NCI-H526 (cell line): Measurements from ENCODE around the gene ANKRD1.
"Not testable (repeated sequence)": the region's sequence is repeated elsewhere in the genome, so short reads cannot be mapped to it uniquely, and the experiment has no call there.

ENCODE experiments used
- DNase-seq, 2 experiments: peaks; one replicate each; lab custom pipeline; 2025; lab: John Stamatoyannopoulos, UW

ANKRD1 gene

DNA sequence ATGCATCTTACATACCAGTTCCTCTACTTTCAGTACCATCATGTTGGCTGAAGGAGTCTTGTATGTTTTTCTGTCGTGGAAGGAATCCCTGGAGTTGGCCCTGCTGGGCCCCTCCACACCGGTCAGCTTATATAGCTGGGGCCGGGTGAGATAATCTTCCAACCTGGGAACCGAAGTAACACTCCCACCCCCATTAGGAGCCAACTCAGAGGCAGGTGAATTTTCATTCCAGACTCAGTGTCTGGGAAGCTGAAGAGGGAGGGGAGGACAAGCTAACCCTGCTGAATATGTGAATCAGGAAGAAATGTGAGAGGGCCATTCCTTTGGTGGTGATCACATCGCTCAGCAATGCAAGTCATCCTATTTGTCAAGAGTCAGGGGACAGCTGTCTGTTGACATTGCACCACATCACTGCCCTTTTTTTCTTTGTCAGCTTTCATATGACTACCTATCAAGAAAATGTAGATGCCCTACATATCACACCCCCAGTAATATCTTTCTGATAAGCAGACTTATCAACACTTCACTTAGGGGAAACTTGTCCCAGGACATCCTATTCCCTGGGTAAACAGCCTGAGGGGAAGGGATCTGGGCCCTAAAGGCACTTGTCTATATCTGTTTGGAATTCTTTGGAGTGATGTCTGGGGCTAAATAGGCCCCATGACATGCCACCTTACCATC is at the start of gene ANKRD1:
Gene ANKRD1, minus strand, starts transcription at position 102 of the 681 bp plus-strand sequence. Its CDS starts 60 bp downstream, at position 42.
- no peak for DNase-seq

GRCh38 chr10:90969947-90970673 is 49.2 kb upstream of the ANKRD1 start:
- no peak for DNase-seq

GRCh38 chr10:90969121-90969534 is 48.2 kb upstream of the ANKRD1 start:
- DNase-seq, result no peak

DNA sequence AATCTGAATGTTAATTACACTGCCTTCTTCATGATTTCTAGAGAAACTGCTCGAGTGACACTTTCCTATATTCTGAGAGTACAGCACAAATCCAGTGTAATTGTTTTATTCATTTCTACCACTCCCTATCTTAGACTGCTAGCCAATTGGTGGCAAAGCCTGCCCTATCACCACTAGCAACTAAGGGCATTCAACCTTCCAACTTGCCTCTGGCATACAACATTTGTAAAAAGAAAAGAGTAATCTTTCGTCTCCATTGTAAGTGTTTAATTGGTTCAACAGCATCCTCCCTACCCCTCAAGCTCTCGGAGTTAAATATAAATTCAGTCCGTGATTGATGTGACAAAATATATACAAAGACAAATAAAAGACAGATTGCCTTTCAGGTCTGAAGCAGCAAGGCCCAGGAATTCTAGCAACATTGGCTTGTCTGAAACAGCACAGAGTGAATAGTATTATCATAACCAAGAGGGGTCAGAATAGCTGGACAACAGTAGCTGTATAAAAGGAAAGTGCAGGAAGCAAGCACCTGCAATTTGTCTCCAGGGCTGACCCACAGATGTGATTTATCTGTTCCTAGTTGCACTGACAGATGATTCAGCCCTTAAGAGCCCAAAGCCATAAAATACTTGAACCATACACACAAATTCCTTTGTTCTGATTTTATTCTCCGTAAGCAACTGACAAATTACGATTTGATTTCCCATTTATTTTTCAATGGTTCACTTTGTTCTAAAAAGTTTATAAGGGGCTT is 47.6 kb upstream of the ANKRD1 start:
- no peak for DNase-seq

- no peak for DNase-seq
These were observed 47.0 kb upstream of the ANKRD1 start for GRCh38 chr10:90967865-90968264.

DNA sequence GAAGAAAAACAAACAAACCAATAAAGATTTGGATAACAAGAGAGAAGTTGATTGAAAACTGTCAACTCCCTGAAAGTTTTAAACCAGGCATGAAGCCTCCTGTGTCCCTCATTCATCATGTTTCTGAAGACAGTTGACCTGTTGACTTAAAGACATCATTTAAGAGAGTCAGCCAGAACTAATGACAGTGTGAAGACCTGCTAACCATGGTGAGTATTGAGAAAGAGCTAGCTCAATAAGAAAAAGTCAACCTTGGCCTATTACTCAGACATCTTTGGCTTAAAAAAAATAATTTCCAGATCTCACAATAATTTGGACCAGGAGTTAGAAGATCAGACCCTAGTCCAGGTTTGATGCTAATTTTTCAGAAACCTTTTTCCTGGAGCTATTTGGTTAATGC is 45.3 kb upstream of the ANKRD1 start:
- DNase-seq, result no peak

DNA sequence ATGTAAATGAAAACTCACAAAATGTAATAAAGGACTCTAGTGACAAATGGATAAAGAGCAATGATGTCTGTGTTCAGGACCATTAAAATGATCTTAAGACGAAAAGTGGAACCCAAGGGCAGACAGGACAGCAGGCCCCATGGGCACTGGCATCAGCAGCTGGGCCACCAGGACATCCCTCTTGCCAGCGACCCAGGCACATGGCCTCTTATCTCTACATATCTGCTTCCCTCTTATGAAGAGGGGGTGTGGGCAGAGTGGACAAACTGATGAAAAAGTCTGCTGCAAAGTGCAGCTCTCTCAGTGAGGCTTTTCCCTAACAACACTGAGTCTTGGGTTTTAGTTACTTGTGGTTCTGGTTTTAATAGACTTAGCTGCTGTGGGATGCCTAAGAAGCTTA is 44.8 kb upstream of the ANKRD1 start:
- DNase-seq, result no peak

- DNase-seq, result no peak
These were observed 44.0 kb upstream of the ANKRD1 start for GRCh38 chr10:90964781-90965465.

DNA sequence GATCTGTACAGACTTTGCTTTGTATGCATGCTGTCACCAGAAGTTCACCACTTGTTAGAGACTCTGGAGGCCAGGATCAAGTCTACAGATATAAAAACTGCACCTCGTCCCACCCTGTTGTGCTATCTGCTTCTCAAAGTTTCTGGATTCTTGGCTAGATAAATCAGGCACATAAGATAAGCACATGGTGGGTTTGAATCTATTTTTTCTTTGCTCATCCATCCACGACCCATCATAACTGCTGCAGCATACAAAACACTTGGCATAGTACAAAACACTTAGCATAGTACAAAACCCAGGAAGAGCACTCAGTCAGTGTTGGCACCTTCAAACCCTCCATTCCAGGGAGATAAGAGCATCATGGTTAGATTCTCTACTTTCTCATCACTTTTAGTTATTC is 42.4 kb upstream of the ANKRD1 start:
- DNase-seq, result no peak

GRCh38 chr10:90960355-90960814 is 39.5 kb upstream of the ANKRD1 start:
- DNase-seq, result no peak

DNA sequence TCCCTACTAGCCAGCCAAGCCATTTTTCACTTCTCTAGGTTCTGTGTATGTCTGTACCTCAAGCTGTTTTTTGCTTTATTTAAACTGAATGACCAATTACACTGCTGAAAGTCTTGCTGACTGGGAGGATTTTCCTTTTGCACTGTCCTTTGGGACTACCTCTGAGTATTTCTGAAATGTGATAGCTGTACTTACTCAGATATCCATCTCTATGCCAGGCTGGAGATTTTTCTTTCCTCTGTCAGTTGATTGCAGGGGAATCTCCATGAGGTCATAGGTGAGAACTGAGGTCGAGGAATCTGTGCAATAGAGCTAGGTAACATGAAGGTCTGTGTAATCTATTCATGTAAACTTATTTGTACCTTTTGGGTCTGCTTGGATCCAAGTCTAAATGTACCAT is 38.9 kb upstream of the ANKRD1 start:
- DNase-seq, result no peak

DNA sequence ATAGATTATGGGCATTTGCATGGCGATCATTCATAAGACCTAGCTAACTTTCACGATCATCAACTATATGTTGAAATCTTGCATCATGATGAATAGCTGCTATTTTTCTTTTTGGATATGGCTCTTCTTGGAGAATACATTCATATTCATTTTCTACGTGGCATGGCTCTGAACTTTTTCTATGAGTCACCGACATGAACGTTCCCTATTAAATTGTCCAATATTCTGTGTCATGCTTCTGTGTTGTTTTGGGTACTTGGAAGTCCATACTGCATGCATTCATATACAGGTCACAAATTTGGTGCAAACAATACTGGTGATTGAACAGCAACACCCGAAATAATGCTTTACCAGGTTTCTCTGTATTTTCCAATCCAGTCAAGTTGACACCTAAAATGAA is 37.9 kb upstream of the ANKRD1 start:
- DNase-seq, result no peak

- peak in 1 of 2 experiments; percentile 1 for DNase-seq
These were observed 26.4 kb upstream of the ANKRD1 start for GRCh38 chr10:90947030-90947960.

DNA sequence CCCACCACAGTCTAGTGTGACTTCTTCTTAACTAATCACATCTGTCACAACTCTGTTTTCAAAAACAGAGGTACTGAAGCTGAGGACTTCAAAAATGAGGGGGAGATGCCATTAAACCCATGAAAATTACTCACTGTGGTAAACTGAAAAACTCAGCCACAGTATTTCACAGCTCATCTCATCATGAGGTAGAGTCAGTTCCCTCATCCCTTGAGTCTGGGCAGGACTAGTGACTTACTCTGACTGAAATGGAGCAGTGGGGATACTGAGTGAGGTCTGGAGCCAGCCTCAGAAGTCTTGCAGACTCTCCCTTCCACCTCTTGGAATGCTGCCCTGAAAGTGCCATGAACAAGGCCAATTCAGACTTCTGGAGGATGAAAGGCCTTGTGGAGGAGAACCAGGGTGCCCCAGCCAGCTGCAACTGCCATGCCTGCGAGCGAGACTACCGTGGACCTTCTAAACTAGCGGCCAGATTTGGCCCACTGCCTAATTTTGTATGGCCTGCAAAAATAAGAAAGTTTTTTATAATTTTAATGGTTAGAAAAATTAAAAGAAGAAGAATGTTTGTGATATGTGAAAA is 24.7 kb upstream of the ANKRD1 start:
- DNase-seq, result no peak

DNA sequence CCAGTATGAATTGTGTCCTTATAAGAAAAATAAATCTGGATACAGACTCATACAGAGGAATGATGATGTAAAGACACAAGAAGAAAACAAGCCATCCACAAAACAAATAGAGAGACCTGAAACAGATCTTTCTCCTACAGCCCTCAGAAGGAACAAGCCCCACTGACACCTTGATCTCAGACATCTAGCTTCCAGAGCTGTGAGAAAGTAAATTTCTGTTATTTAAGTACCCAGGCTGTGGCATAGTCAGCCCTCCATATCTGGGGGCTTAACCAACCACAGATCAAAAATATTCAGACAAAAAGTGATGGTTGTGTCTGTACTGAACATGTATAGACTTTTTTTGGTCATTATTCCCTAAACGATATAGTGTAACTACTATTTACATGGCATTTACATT is 23.9 kb upstream of the ANKRD1 start:
- DNase-seq, result no peak

DNA sequence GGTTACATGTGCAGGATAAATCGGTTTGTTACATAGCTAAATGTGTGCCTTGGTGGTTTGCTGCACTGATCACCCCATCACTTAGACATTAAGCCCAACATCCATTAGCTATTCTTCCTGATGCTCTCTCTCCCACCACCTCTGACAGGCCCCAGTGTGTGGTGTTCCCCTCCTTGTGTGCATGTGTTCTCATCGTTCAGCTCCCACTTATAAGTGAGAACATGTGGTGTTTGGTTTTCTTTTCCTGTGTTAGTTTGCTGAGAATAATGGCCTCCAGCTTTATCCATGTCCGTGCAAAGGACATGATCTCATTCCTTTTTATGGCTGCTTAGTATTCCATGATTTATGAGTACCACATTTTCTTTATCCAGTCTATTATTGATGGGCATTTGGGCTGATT is 22.1 kb upstream of the ANKRD1 start:
- not testable (repeated sequence) for DNase-seq

DNA sequence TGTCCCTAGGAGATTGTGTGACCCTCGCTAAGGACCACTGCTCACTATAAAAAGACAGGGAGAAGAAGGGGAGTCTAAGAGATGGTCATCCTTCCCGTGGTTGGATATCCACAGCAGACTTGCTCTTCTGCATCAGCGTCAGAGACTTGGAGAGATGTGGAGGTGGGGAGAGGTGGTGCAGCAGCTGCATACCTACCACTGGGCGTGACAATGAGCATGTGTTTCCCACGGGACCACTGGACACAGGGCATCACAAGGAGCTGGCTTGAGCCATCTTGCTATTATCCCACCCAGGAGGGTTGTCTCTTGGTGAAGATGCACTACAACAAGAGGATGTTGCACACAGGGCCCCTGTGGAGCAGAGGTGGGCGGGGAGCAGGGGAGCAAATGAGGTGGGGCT is 18.8 kb upstream of the ANKRD1 start:
- no peak for DNase-seq

- no peak for DNase-seq
These were observed 18.2 kb upstream of the ANKRD1 start for GRCh38 chr10:90939116-90939515.

DNA sequence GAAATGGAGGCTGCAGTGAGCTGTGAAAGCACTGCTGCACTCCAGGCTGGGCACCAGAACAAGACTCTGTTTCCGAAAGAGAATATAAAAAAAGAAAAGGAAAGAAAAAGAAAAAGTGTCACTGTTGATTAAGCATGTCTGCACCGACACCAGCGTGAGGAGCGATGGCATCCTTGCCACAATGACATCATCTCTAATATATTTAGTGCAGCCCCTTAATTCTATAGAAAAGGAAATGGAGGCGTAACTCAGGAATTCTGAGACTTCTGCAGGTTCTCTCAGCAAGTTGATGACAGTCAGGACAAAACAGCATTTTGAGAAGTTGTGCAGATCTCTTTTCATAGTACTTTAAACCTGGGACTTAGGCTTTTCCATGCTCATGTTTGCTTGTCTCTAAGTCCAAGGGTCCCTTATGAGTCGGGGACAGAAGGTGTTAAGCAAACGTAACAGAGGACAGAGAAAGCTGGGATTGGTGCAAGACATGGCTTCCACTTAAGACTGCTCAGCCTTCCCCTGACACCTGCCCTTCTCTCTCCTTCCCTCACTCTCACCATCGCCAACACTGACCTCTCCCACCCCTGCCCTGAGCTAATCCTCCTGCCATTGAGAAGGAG is 16.9 kb upstream of the ANKRD1 start:
- no peak for DNase-seq

- DNase-seq, result no peak
These were observed 15.4 kb upstream of the ANKRD1 start for GRCh38 chr10:90936276-90936659.
